TTC549 (cell line): Measurements from ENCODE around the gene SYT1.

Source experiments
- FAIRE-seq: peaks from 2 replicates; lab custom pipeline; 2012; peaks lifted over from hg19 to GRCh38; lab: Jason Lieb, UNC

SYT1 gene

GRCh38 chr12:79058342-79058741 lies 193.8 kb downstream of the SYT1 start:
- FAIRE-seq: no peak

- no peak for FAIRE-seq
Observed at GRCh38 chr12:79059557-79059956, 195.0 kb downstream of the SYT1 start.

GRCh38 chr12:79063258-79063657 lies 198.7 kb downstream of the SYT1 start:
- FAIRE-seq: no peak

- no peak for FAIRE-seq
Observed at GRCh38 chr12:79067977-79068376, 203.4 kb downstream of the SYT1 start.

GRCh38 chr12:79069009-79069408 lies 204.4 kb downstream of the SYT1 start:
- no peak for FAIRE-seq

GRCh38 chr12:79071498-79071897 lies 206.9 kb downstream of the SYT1 start:
- FAIRE-seq: no peak

GRCh38 chr12:79073506-79073905 lies 208.9 kb downstream of the SYT1 start:
- no peak for FAIRE-seq

GRCh38 chr12:79082595-79082994 lies 218.0 kb downstream of the SYT1 start:
- FAIRE-seq: no peak

GRCh38 chr12:79083181-79083580 lies 218.6 kb downstream of the SYT1 start:
- no peak for FAIRE-seq

- FAIRE-seq: no peak
Observed at GRCh38 chr12:79085106-79085682, 220.6 kb downstream of the SYT1 start.

GRCh38 chr12:79086541-79087296 lies 222.1 kb downstream of the SYT1 start:
- no peak for FAIRE-seq

- FAIRE-seq: no peak
Observed at GRCh38 chr12:79098530-79098929, 234.0 kb downstream of the SYT1 start.

- FAIRE-seq: no peak
Observed at GRCh38 chr12:79108962-79109361, 244.4 kb downstream of the SYT1 start.

GRCh38 chr12:79114896-79115295 lies 250.3 kb downstream of the SYT1 start:
- no peak for FAIRE-seq

- FAIRE-seq: no peak
Observed at GRCh38 chr12:79115743-79116142, 251.2 kb downstream of the SYT1 start.

GRCh38 chr12:79119796-79120195 lies 255.2 kb downstream of the SYT1 start:
- no peak for FAIRE-seq

- no peak for FAIRE-seq
Observed at GRCh38 chr12:79121486-79121885, 256.9 kb downstream of the SYT1 start.

- no peak for FAIRE-seq
Observed at GRCh38 chr12:79124385-79124784, 259.8 kb downstream of the SYT1 start.

GRCh38 chr12:79125358-79125757 lies 260.8 kb downstream of the SYT1 start:
- no peak for FAIRE-seq

- FAIRE-seq: no peak
Observed at GRCh38 chr12:79127271-79127751, 262.7 kb downstream of the SYT1 start.

- FAIRE-seq: no peak
Observed at GRCh38 chr12:79128956-79129355, 264.4 kb downstream of the SYT1 start.

- no peak for FAIRE-seq
Observed at GRCh38 chr12:79138872-79139271, 274.3 kb downstream of the SYT1 start.

- no peak for FAIRE-seq
Observed at GRCh38 chr12:79140711-79141110, 276.1 kb downstream of the SYT1 start.

GRCh38 chr12:79141776-79142175 lies 277.2 kb downstream of the SYT1 start:
- FAIRE-seq: no peak
